C4-2B (cell line): ENCODE measurements around the gene SNX3.

ENCODE experiments used
- H3K27ac ChIP-seq: fragments of 450-650 bp; 2 replicates; pipeline ENCODE4 v1.5.1; 2017
- CTCF ChIP-seq: fragments of 450-650 bp; conservative IDR thresholded peaks from 2 replicates; pipeline ENCODE4 v1.5.1; 2017; ENCODE audit warnings: mild to moderate bottlenecking
- ZFX ChIP-seq: fragments of 450-650 bp; IDR thresholded peaks from 2 replicates; pipeline ENCODE4 v1.6.1; 2017

SNX3 gene

DNA sequence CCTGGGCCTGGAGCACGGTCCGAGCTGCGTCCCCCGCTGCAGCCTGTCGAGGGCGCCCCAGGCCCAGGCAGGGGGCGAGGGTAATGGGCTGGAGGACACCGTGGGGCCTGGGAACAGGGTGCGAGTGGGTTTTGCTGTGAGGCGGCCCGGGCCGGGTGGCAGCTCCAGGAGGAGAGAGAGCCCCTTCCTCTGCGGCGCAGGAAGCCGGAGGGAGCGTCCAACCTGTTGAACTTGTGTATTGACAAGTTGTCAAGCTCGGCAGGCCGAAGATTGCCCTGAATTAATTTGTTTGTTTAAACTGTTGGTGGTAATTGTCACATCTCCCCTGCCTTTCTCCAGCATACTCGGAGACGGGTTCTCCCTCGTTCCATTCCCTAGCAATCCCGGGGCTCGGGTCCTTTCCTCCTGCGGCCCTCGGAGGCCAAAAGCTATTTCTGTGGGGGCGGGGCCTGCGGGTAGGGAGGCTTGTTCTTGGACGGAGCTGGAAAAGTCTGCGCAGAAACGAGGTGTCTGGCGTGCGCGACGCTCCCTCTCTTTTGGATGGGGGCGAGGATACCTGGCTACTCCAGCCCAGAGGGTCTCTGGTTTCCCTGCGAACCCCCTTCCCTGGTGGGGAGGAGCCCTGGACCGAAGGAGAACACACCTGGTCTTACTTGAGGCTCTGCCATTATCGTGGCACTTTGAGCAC is 85.1 kb downstream of the SNX3 start:
- TF ChIP-seq ZFX (no peak), CTCF (no peak)
- H3K27ac ChIP-seq = no peak overlapping the region

GRCh38 chr6:108175176-108175591 is 85.7 kb downstream of the SNX3 start:
- H3K27ac ChIP-seq = no peak overlapping the region
- TF ChIP-seq ZFX (no peak), CTCF (no peak)

DNA sequence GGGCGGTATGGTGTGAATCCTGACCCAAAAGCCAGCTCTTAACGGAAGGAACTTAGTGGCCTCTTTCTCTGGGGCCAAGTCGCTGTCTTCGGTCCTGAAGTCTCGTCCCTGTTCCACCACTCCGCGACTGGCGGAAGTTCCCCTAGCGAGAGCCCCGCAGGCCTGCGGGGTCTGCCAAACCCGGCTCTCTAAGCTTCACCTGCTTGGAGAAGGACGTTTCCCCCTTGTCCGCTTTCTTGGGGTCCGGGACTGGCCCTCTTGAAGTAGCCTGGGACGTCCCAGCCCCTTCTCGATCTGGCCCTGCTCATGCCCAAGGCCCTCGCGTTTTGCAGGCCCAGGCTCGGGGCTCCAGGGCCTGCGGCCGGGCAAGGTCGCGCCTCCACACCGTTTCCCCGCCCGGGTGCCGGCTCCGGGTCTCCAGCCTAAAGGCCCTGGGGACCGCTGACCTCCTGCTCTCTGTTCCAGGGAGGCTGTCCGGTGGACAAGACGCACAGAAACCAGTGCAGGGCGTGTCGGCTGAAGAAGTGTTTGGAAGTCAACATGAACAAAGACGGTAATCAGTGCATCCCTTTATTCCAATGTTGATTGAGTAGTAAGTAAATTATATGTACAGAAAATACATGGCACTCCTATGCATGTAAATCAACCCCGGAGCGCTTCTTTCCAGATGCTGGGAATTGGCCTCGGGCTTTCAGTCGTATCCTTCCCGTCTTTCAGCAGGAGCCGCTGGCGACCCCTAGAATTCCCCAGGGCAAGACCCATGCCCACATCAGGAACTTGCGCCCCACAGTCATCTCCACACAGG is 86.3 kb downstream of the SNX3 start:
- no peak for TF ChIP-seq ZFX
- no peak for TF ChIP-seq CTCF
- H3K27ac ChIP-seq = no peak overlapping the region

DNA sequence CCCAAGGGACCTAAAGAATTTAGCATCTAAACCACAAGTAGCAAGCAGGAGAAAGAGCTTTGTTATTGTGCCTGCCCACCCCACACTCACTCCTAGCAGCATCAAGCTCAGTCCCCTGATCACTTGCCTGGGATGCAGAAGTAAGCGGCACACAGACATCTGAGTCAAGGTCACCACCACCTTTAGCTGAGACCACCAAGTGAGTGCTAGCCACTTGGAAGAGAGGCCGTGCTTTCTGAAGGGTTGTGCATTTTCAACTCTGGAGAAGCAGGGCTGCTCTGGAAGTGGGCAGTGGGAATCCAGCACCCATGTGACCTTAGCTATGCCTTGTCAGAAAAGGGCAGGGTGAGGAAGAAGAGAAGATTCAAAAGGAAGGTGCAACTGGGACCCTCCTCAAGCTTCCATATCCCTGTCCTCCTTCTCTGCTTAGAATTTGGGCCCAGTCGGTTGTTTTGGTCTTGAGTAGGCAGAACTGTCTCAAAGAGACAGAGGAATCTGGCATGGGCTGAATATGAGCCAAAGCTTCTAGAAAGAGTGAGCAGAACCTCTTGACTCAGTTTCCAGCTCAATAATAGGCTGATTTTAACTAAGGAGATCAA is 88.8 kb downstream of the SNX3 start:
- no peak overlapping the region for H3K27ac ChIP-seq
- TF ChIP-seq ZFX = no peak
- TF ChIP-seq CTCF = no peak

DNA sequence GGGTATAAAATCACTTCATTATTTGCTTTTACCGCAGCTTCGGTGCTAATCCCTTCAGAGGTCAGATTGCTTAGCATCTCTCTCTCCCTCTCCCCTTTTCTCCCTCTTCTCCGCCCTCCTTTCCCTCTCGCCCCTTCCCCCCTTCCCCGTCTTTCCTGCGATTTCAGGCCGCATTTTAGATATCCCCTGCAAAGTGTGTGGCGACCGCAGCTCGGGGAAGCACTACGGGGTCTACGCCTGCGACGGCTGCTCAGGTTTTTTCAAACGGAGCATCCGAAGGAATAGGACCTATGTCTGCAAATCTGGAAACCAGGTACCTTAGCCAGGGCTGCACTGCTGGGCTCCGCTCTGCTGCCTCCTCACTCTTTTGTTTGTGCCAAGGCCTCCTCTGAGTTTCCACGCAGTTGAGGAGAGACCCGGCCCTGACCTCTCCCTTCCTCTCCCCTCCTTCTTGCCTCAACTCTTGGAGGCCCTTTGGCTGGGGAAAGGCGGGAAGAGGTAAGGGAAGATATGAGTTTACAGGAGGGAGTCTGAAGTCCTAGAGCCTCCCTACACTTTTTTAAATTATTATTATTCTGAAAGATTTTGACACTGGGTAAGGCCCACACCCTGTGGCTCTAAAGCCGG is 89.4 kb downstream of the SNX3 start:
- TF ChIP-seq CTCF = no peak
- TF ChIP-seq ZFX = no peak
- H3K27ac ChIP-seq = no peak overlapping the region

DNA sequence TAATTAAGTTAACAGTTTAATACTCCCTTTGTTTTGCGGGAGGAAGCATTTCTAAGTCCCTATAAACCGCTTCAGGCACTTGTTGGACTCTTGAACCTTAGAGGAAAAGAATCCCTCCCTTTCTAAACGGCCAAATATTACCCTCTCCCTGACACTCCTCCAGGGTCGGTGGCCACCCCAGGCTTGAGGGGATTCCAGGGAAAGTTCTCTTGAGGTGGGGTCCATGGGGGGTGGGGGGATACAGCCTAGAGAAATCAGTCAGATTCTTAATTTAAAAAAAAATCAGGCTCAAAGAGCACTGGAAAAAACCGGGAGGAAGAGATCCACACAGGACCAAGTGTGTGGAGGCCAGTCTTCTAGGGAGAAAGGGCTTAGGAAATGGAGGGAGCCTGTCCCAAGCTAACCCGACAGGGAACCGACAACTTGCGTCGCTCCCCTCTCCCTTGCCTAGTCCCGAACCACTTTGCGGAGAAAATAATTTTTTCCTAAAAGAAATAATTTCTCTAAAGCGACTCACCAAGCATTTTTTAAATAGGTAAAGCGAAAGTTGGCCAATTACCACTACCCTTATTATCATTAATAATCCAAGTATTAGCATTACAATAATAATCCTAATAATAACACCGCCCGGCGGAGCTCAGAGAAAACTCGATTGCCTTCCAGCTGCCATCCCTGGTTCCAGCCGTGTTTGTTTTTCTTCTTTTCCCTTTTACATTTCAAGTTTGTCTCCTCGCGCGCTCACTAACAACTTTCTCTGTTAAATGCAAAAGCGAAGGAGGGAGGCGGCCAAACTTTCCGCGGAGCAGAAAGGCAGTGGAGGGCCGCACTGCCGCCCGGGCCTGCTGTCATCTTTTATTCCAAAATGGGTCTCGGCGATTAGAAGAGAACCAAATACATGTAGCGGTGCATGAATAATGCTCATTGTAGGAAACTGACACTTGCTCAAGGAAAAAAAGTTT is 90.2 kb downstream of the SNX3 start:
- TF ChIP-seq ZFX (no peak), CTCF (no peak)
- H3K27ac ChIP-seq = no peak overlapping the region
